ENCODE results near the gene BEND6. TPM values are rescaled to one million over a fixed set of nuclear protein-coding genes. Genes with fewer than 3 reads are reported as not detected.

Gene BEND6
- total RNA-seq, 1 experiment from 2014 or later, result 1.4 TPM

DNA sequence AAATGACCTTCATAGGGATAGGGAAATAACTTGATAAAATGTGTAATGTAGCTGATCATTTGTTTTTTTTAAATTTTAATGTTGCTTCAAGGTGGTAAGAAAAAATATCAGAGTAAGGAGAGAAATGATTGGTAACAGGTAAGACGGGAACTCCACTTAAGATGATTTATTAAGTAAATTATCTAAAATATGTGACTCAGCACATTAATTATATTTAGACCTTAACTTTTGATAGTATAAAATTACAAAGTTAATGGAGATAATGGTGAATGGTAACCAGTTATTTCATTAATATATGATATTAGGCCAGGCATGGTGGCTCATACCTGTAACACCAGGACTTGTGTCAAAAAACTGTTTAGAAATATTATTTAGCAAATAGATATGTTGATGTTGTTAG, 10.2 kb downstream of the BEND6 start:
- no peaks in the 10 kb centered on the region for H3K9me3 Mint-ChIP-seq
- H3K9ac ChIP-seq (ENCODE audit: extremely low read depth, insufficient read length, low read length), result no peak overlapping the region
- no peak overlapping the region for H2BK5ac ChIP-seq (ENCODE audit: insufficient read length, low read length)
- peaks cover 6 to 8% of the 10 kb centered on the region in 2 experiments for H3K4me1 Mint-ChIP-seq
- H3T11ph ChIP-seq (ENCODE audit: low read length), result no peak overlapping the region
- H2BK120ac ChIP-seq (ENCODE audit: low read depth, low read length, poor library complexity, severe bottlenecking), result no peak overlapping the region
- H4K20me1 ChIP-seq (ENCODE audit: control insufficient read depth, insufficient read depth, insufficient read length), result no peaks in the 10 kb centered on the region
- H3K27ac ChIP-seq (ENCODE audit: insufficient read length, low read depth, low read length), result no peak overlapping the region
- H2BK20ac ChIP-seq (ENCODE audit: low read depth, low read length, poor library complexity, severe bottlenecking), result no peak overlapping the region
- no peak overlapping the region for H2AFZ ChIP-seq (ENCODE audit: low read length)
- H3K4ac ChIP-seq (ENCODE audit: low read depth, low read length), result no peak overlapping the region
- no peaks in the 10 kb centered on the region; the same call in 1 of the 2 replicates for H3K27me3 Mint-ChIP-seq (ENCODE audit: low read depth)
- H3K4me2 ChIP-seq (ENCODE audit: insufficient read depth, insufficient read length, low read length), result no peak overlapping the region
- no peaks in the 10 kb centered on the region for H3K36me3 Mint-ChIP-seq (ENCODE audit: insufficient read depth in 1 of 3, low read depth in 3 of 3)
- no peak overlapping the region for H3K4me3 Mint-ChIP-seq
- no peaks in the 10 kb centered on the region for H3K23me2 ChIP-seq (ENCODE audit: insufficient read length, low read depth, low read length, poor library complexity, severe bottlenecking)
- no peak overlapping the region for H4K8ac ChIP-seq (replicated peaks; ENCODE audit: insufficient read length, low read depth, low read length)
- H4K5ac ChIP-seq (ENCODE audit: insufficient read length, low read depth, low read length), result no peak overlapping the region
- no peak overlapping the region for H3K56ac ChIP-seq (ENCODE audit: insufficient read length, low read depth, low read length)
- no peak overlapping the region for H3K27ac Mint-ChIP-seq
- H3K18ac ChIP-seq (ENCODE audit: insufficient read length, low read depth, low read length), result no peak overlapping the region
- H3K79me1 ChIP-seq (ENCODE audit: insufficient read depth, low read depth, low read length, poor library complexity, severe bottlenecking), result no peaks in the 10 kb centered on the region
- H3K9me3 ChIP-seq (ENCODE audit: control insufficient read depth, low read depth, low read length), result no peaks in the 10 kb centered on the region
- no peak overlapping the region for H2BK12ac ChIP-seq (ENCODE audit: insufficient read length, low read depth, low read length)
- no peaks in the 10 kb centered on the region for H3K27me3 ChIP-seq (ENCODE audit: insufficient read depth, low read length)
- H4K91ac ChIP-seq (ENCODE audit: insufficient read length, low read depth, low read length), result no peak overlapping the region
- no peak overlapping the region for H3K23ac ChIP-seq (ENCODE audit: insufficient read length, low read depth, low read length)
- WGBS (ENCODE audit: extremely low coverage, insufficient read length, low lambda C conversion rate), result no CpG with 5 or more reads among the region's 1 CpG
- H3K79me2 ChIP-seq (ENCODE audit: insufficient read depth, low read length), result no peaks in the 10 kb centered on the region
- DNase-seq, result no peak
- no peak for TF ChIP-seq CTCF (conservative IDR thresholded peaks at IDR 0.05)
- peaks cover 2% of the 10 kb centered on the region; the same call in 1 of the 2 replicates for H3K4me1 ChIP-seq (ENCODE audit: insufficient read depth, low read length)
- no peak overlapping the region for H2AK5ac ChIP-seq (ENCODE audit: insufficient read length, low read length)
- H2BK15ac ChIP-seq (ENCODE audit: low read depth, low read length), result no peak overlapping the region
- no peak overlapping the region for H3K14ac ChIP-seq (ENCODE audit: insufficient read depth, low read length)
